ENCODE results near the gene TRAF3IP1. TPM values are rescaled to one million over a fixed set of nuclear protein-coding genes. Genes with fewer than 3 reads are reported as not detected.
"Not testable (repeated sequence)": the region's sequence is repeated elsewhere in the genome, so short reads cannot be mapped to it uniquely, and the experiment has no call there.

TRAF3IP1 gene
- total RNA-seq, 1 donor from 2014 or later, result 6.0 TPM

GRCh38 chr2:238308177-238308576, 12.1 kb upstream of the TRAF3IP1 start:
- DNase-seq (ENCODE audit: low spot score), result no peak

- not testable (repeated sequence) for DNase-seq (ENCODE audit: low spot score)
Measured at GRCh38 chr2:238310721-238311120, 9.6 kb upstream of the TRAF3IP1 start.

GRCh38 chr2:238313289-238313990, 6.9 kb upstream of the TRAF3IP1 start:
- DNase-seq (ENCODE audit: low spot score), result no peak

- no peak for DNase-seq (ENCODE audit: low spot score)
Measured at GRCh38 chr2:238313991-238314350, 6.3 kb upstream of the TRAF3IP1 start.

GRCh38 chr2:238314576-238314975, 5.7 kb upstream of the TRAF3IP1 start:
- no peak for DNase-seq (ENCODE audit: low spot score)

- no peak for DNase-seq (ENCODE audit: low spot score)
Measured at GRCh38 chr2:238315031-238315595, 5.2 kb upstream of the TRAF3IP1 start.

GRCh38 chr2:238320648-238321281, 447 bp downstream of the TRAF3IP1 start:
- no peak for DNase-seq (ENCODE audit: low spot score)

GRCh38 chr2:238321467-238321866, 1.1 kb downstream of the TRAF3IP1 start:
- DNase-seq (ENCODE audit: low spot score), result no peak

GRCh38 chr2:238322001-238322411, 1.7 kb downstream of the TRAF3IP1 start:
- no peak for DNase-seq (ENCODE audit: low spot score)

- DNase-seq (ENCODE audit: low spot score), result not testable (repeated sequence)
Measured at GRCh38 chr2:238324248-238324647, 3.9 kb downstream of the TRAF3IP1 start.

- DNase-seq (ENCODE audit: low spot score), result no peak
Measured at GRCh38 chr2:238325694-238326093, 5.4 kb downstream of the TRAF3IP1 start.

GRCh38 chr2:238326801-238327365, 6.6 kb downstream of the TRAF3IP1 start:
- DNase-seq (ENCODE audit: low spot score), result no peak

- DNase-seq (ENCODE audit: low spot score), result no peak
Measured at GRCh38 chr2:238327751-238328150, 7.4 kb downstream of the TRAF3IP1 start.

- no peak for DNase-seq (ENCODE audit: low spot score)
Measured at GRCh38 chr2:238330391-238330790, 10.1 kb downstream of the TRAF3IP1 start.

GRCh38 chr2:238331916-238332315, 11.6 kb downstream of the TRAF3IP1 start:
- no peak for DNase-seq (ENCODE audit: low spot score)

GRCh38 chr2:238334885-238335284, 14.6 kb downstream of the TRAF3IP1 start:
- DNase-seq (ENCODE audit: low spot score), result no peak

GRCh38 chr2:238335591-238335990, 15.3 kb downstream of the TRAF3IP1 start:
- DNase-seq (ENCODE audit: low spot score), result not testable (repeated sequence)

GRCh38 chr2:238336151-238336550, 15.8 kb downstream of the TRAF3IP1 start:
- DNase-seq (ENCODE audit: low spot score), result peak; percentile 19

GRCh38 chr2:238336793-238337444, 16.6 kb downstream of the TRAF3IP1 start:
- no peak for DNase-seq (ENCODE audit: low spot score)

- DNase-seq (ENCODE audit: low spot score), result no peak
Measured at GRCh38 chr2:238337846-238338245, 17.5 kb downstream of the TRAF3IP1 start.

- no peak for DNase-seq (ENCODE audit: low spot score)
Measured at GRCh38 chr2:238338710-238339394, 18.5 kb downstream of the TRAF3IP1 start.

- DNase-seq (ENCODE audit: low spot score), result no peak
Measured at GRCh38 chr2:238339395-238339780, 19.1 kb downstream of the TRAF3IP1 start.
